Mesothelial cell of epicardium (in vitro differentiated cells): ENCODE data around the gene DPF3. TPM values are rescaled to one million over a fixed set of nuclear protein-coding genes. Genes with fewer than 3 reads are reported as not detected.

Experiments
- DNase-seq, 2 experiments: peaks; one replicate each; pipeline ENCODE4 v3.0.0; 2021; ENCODE audit warnings: low spot score in 2 of 2; ENCODE audit not compliant: unreplicated experiment in 2 of 2
- H3K27ac Mint-ChIP-seq: 2 replicates; pipeline ENCODE4 v1.8.0; 2021; ENCODE audit warnings: mixed read lengths
- H3K27me3 Mint-ChIP-seq: 2 replicates; pipeline ENCODE4 v1.8.0; 2021; ENCODE audit warnings: low read depth, mixed read lengths
- H3K36me3 Mint-ChIP-seq: 2 replicates; pipeline ENCODE4 v1.8.0; 2021; ENCODE audit warnings: mixed read lengths
- H3K4me1 Mint-ChIP-seq: 2 replicates; pipeline ENCODE4 v1.8.0; 2021; ENCODE audit warnings: mixed read lengths
- H3K4me3 Mint-ChIP-seq: 2 replicates; pipeline ENCODE4 v1.8.0; 2021; ENCODE audit warnings: mild to moderate bottlenecking, moderate library complexity, mixed read lengths
- H3K9me3 Mint-ChIP-seq: 2 replicates; pipeline ENCODE4 v1.8.0; 2021; ENCODE audit warnings: mixed read lengths
- total RNA-seq: library from RNA; stranded (reverse); gene quantifications from 3 replicates; pipeline ENCODE4 v1.2.1, GENCODE V29; 2021
- TF ChIP-seq, protein P1 (sequence below): fragments of 200-600 bp; sonication (generic); IDR thresholded peaks from one replicate; pipeline ENCODE4 v1.5.0; 2021; ENCODE audit warnings: antibody characterized with exemption; ENCODE audit not compliant: unreplicated experiment

DPF3 gene
- total RNA-seq, 1 donor from 2014 or later = 1.3 TPM

DNA sequence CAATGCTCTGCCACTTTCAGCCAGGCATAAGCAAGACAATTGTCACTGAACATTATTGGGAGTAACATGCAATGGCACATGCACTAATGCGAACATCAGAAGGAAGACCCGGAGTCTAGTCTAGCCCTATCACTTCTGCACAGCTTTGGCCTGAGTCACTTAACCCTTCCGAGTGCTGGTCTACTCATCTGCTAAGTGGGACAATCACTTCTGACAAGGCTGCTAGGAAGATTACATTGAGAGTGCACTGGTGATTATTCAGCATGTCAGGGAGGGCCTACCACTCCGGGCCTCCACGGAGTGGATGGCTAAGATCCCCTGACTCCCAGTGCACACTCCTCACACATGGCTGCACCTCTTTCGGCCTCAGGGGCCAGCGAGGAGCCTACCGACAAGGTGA, 240.9 kb downstream of the DPF3 start:
- Mint-ChIP-seq H3K36me3 (no peaks in the 10 kb centered on the region), H3K4me1 (peaks cover 18% of the 10 kb centered on the region), H3K9me3 (no peaks in the 10 kb centered on the region), H3K27me3 (no peaks in the 10 kb centered on the region), H3K4me3 (no peak overlapping the region), H3K27ac (no peak overlapping the region)
- TF ChIP-seq, protein P1, sequence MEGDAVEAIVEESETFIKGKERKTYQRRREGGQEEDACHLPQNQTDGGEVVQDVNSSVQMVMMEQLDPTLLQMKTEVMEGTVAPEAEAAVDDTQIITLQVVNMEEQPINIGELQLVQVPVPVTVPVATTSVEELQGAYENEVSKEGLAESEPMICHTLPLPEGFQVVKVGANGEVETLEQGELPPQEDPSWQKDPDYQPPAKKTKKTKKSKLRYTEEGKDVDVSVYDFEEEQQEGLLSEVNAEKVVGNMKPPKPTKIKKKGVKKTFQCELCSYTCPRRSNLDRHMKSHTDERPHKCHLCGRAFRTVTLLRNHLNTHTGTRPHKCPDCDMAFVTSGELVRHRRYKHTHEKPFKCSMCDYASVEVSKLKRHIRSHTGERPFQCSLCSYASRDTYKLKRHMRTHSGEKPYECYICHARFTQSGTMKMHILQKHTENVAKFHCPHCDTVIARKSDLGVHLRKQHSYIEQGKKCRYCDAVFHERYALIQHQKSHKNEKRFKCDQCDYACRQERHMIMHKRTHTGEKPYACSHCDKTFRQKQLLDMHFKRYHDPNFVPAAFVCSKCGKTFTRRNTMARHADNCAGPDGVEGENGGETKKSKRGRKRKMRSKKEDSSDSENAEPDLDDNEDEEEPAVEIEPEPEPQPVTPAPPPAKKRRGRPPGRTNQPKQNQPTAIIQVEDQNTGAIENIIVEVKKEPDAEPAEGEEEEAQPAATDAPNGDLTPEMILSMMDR = no peak
- DNase-seq = no peak

DNA sequence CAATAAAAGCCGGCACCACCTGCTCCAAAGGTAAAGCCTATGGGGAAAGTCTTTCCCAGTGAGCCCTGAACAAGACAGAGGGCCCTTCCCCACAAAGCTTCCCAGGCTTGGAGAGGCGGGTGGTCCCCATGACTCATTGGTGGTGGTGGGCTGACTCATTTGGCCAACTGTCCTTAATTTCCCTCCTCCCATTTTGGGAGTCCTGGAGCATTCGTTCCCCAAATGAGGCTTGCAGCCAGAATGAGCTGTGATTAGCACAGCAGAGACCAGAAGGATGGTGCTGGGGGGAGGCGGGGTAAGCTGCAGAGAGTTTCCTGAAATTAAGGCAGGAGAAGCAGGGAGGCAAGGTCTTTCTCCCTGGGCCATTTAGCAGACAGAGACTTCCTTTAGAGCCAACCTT, 241.7 kb downstream of the DPF3 start:
- H3K4me1 Mint-ChIP-seq = peaks cover 18% of the 10 kb centered on the region
- no peak overlapping the region for H3K4me3 Mint-ChIP-seq
- H3K27ac Mint-ChIP-seq = no peak overlapping the region
- no peaks in the 10 kb centered on the region for H3K9me3 Mint-ChIP-seq
- DNase-seq = no peak
- H3K36me3 Mint-ChIP-seq = no peaks in the 10 kb centered on the region
- TF ChIP-seq, protein P1 = no peak
- H3K27me3 Mint-ChIP-seq = no peaks in the 10 kb centered on the region

DNA sequence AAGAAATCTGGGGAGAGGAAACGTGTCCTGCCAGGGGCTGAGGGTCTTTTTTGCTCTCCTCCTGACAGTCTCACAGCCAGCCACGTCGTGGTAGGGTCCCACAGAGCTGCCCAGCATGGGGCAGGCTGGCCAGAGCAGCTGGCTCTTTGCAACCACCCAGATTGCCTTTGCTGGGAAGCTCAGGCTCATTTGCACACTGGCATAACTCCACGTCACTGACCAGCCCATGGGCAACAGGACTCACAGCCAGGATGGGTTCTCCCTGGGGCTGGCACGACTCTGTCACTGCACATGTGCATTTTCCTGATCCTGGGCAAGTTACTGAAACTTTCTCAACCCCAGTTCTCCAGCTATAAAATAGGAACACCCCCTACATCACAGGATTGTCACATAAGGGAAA, 242.2 kb downstream of the DPF3 start:
- no peak for DNase-seq
- Mint-ChIP-seq H3K27me3 (no peaks in the 10 kb centered on the region), H3K4me1 (peaks cover 18% of the 10 kb centered on the region), H3K4me3 (no peak overlapping the region), H3K27ac (no peak overlapping the region), H3K36me3 (no peaks in the 10 kb centered on the region), H3K9me3 (no peaks in the 10 kb centered on the region)
- TF ChIP-seq, protein P1 = no peak

GRCh38 chr14:72651081-72651480, 242.8 kb downstream of the DPF3 start:
- peaks cover 2% of the 10 kb centered on the region for H3K27me3 Mint-ChIP-seq

GRCh38 chr14:72649603-72650227, 244.2 kb downstream of the DPF3 start:
- no peaks in the 10 kb centered on the region for H3K36me3 Mint-ChIP-seq
- H3K4me1 Mint-ChIP-seq = peaks cover 18% of the 10 kb centered on the region
- DNase-seq = no peak
- H3K9me3 Mint-ChIP-seq = no peaks in the 10 kb centered on the region
- TF ChIP-seq, protein P1 = no peak
- no peak overlapping the region for H3K27ac Mint-ChIP-seq
- no peak overlapping the region for H3K4me3 Mint-ChIP-seq
- peaks cover 2% of the 10 kb centered on the region for H3K27me3 Mint-ChIP-seq

More at GRCh38 chr14:72651081-72651480, 242.8 kb downstream of the DPF3 start:
- Mint-ChIP-seq H3K36me3 (no peaks in the 10 kb centered on the region), H3K4me3 (no peak overlapping the region), H3K9me3 (no peaks in the 10 kb centered on the region), H3K27ac (peak overlapping the region; percentile 36), H3K4me1 (peaks cover 18% of the 10 kb centered on the region)
- TF ChIP-seq, protein P1 = no peak
- peak in 1 of 2 experiments; percentile 43 for DNase-seq
